Fibroblast of skin of scalp (primary cell): ENCODE data around the gene PRKCE.
"Not testable (repeated sequence)": the region's sequence is repeated elsewhere in the genome, so short reads cannot be mapped to it uniquely, and the experiment has no call there.

Source experiments
- DNase-seq: peaks from one replicate; pipeline ENCODE4 v3.0.0-alpha.2; 2013

Gene PRKCE

GRCh38 chr2:45841752-45842407 is 190.4 kb downstream of the PRKCE start:
- DNase-seq: no peak

DNA sequence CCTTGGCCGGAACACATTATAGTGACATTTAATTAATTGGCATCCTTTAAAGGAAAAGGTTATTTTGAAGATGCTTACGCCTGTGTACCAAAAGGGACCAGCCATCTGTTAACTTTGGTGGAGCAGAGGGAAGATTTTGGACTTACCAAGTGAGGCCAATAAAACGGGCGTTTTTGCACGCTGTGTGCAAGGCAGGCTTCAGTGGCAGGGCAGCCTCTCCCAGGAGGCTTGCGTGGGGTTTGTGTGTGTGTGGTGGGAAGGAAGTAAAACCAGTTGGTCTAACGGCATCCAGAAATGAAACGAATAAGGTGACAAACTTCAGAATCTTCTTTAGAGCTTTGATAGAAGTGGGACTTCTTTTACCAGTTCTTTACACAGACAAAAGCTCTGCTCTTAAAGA is 191.7 kb downstream of the PRKCE start:
- no peak for DNase-seq

DNA sequence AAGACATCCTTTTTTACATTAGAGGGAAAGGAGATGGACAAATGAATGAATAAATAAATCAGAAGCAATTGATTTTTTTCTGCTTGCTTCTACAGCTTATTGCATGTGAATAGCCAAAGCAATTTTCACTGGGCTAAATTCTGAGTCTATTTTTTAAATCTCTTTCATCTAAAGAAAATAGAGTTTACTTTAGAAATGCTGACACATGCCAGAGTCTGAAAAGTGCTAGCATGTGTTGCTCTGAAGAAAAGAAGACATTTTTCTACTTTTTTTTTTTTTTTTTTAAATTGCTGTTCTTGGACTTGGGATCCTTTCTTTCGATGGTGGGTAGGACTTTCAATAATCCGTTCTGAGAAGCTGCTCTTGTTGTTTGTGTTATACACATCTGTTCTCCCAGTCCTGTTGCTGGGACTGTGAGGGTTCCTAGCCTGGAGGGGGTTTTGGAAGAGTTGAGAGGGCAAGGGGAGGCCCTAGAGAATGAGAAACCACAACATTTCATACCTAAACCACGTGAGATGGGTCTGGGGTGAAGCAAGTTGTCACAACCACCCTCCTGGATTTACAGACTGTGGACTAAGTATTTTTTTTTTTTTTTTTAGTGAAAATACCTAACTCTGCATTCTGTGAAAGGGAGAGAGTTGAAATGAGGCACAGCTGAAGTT is 193.5 kb downstream of the PRKCE start:
- DNase-seq: no peak

- DNase-seq: no peak
Observed at GRCh38 chr2:45845566-45845965, 194.1 kb downstream of the PRKCE start.

GRCh38 chr2:45849491-45850283 is 198.2 kb downstream of the PRKCE start:
- peak; percentile 84 for DNase-seq

DNA sequence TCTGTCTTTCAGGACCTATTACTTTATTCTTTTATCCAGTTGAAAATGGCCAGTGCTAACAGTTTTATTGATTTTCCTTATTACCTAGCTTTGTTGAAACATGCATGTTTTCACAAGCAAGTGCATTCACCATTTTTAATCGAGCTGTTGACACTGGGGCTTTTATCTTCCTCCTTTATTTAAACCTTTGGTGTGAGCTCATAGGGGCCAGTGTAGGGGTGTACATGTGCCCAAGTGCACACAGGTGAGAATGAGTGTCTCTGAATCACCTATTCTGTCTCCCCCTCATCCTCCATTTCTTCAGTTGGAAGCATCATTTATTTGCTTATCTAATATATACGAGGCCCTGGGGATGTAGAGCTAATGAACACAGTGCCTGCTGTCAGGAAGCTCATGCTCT is 199.1 kb downstream of the PRKCE start:
- no peak for DNase-seq

GRCh38 chr2:45851111-45851510 is 199.6 kb downstream of the PRKCE start:
- DNase-seq: no peak

GRCh38 chr2:45851576-45852304 is 200.3 kb downstream of the PRKCE start:
- DNase-seq: peak; percentile 90

DNA sequence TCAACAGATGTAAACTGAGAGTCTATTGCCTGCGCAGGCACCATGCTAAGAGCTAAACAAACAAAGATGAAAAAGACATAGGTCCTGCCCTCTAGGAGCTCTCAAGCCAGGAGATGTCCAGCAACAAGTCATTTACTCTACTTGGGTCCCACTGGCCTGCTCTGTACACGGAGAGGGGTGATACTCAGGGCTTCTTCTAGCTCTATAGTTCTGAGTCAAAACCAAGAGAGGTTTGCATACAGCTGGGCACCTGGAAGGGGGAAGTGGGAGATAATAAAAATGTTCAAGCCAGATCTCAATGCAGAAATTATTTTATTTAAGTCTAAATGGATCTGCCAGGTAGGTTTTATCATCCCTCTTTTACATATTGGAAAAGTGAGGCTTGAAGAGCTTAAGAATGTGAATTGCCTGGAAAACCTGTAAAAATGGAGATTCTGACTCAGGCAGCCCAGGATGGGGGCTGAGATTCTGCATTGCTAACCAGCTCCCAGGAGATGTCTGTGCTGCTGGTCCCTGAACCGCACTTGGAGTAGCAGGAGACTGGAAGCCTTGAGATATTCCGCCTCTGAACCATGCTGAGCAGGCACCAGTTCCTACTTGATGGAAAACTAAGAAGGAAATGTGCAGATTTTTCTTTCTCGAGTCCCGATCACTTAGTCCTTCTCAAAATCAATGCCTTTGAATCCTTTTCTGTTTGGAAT is 201.1 kb downstream of the PRKCE start:
- DNase-seq: no peak

DNA sequence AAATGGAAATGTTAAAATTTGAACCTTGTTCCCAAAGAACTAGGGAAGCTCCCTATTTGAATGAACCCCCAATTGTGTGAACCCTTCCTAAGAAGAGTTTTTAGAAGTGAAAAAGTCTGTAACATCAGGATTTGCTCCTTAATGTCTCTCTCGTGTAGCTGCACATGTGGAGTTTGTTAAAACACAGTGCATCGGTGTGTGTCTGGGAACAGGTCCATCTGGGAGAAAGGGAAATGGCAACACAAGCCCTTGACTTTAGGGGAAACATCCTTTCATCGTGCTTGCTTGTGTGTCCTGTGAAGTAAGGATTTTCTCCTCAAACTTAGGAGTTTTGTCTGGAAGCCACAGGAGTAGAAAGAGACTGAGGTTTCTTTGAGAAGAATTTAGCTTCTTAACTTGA is 203.9 kb downstream of the PRKCE start:
- no peak for DNase-seq

DNA sequence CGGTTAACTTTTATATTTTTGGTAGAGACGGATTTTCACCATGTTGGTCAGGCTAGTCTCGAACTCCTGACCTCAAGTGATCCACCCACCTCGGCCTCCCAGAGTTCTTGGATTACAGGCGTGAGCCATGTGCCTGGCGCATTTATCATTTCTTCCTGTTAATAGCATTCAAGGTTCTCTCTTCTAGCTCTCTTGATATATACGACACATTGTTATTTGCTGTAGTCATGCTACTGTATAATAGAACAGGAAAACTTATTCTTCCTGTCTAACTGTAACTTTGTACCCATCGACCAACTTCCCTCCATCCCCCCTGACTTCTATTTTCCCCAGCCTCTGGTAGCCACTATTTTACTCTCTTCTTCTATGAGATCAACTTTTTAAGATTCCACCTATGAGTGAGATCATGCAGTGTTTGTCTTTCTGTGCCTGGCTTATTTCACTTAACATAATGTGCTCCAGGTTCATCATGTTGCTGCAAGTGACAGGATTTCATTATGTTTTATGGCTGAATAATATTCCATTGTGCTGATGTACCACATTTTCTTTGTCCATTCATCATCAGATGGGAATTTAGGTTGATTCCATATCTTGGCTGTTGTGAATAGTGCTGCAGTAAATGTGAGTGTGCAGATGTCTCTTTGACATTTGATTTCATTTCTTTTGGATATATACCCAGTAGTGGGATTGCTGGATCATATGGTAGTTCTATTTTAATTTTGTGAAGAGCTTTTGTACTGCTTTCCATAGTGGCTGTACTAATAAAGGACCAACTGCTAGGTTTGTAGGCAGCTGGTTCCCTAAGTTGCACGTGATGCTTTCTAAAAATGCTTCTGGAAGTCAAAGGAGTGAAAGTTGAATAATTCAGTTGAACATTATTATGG is 205.2 kb downstream of the PRKCE start:
- DNase-seq: no peak

GRCh38 chr2:45857275-45857609 is 205.8 kb downstream of the PRKCE start:
- no peak for DNase-seq

DNA sequence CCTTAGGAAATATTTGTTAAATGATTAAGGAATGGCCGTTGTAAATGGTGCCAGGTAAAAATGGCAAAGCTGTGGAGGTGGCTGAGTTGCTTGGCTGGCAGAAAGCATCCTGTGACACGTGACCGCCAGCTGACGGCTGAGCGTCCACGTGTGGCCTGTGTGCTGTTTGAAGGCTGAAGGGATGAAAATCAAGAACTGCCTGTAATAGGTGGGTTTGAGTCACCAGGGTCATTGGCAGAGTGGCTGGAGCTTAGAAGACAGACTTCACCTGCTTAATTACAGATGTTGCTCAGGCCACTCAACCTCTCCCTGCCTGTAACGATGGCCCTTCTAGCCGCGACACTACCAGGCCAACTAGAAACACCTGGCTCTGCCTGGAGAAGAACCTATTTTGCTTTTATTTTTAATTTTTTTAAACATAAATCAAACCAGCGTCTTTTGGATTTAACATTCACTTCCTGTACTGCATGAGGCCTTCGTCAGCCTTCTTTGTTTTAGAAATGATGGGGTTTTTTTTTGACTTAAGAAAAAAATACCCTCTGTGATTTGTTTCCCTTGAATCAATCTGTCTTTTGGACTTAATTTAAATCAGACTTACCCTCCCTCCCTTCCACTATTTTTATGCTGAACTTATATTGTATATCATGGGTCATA is 206.5 kb downstream of the PRKCE start:
- no peak for DNase-seq

DNA sequence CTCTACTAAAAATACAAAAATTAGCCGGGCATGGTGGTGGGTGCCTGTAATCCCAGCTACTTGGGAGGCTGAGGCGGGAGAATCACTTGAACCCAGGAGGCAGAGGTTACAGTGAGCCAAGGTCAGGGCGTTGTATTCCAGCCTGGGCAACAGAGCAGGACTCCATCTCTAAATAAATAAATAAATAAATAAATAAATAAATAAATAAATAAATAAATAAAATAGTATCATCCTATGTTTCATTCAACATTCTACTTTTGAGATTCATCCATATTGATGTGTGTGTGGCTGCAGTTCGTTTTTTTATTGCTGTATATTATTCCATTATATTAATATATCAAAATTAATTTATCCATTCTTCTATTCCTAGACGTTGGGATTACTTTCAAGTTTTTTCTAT is 207.4 kb downstream of the PRKCE start:
- DNase-seq: not testable (repeated sequence)

DNA sequence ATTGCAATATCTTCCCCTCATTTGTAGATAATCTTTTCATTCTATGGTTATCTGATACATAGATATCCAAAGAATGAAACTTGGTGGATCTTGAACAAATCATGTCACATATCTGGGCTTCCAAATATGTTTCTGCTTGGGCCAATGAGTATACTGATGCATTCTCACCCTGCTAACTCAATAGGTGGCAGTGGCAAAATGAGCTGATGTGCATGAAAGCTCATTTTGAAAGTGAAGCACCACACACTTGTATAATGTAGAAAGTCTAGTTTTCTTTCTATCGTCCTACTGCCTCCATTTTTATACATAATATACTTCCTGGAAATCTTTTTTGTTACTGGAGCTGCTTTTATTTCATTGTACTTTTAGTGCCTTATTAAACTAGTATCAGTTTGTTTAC is 208.2 kb downstream of the PRKCE start:
- DNase-seq: no peak

GRCh38 chr2:45860136-45861121 is 209.0 kb downstream of the PRKCE start:
- DNase-seq: peak; percentile 63

- no peak for DNase-seq
Observed at GRCh38 chr2:45862843-45863242, 211.4 kb downstream of the PRKCE start.

DNA sequence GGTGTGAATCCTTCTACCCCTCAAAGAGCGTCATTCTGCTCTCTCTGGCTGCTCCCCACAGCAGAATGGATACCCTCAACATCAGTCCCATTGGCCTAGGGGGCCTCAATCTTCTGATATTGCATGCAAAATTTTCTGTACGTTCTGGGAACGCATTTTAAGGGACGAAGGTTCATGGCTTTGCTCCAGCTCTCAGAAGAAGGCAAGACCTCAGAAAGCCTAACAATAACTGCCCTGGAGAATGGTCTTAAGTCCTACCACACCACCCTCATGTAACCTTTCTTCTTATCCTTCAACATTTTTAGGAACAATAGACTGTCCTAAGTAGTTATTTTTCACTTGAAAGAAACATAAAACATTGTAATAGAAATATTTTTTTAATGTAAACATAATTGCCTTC is 212.6 kb downstream of the PRKCE start:
- DNase-seq: no peak

DNA sequence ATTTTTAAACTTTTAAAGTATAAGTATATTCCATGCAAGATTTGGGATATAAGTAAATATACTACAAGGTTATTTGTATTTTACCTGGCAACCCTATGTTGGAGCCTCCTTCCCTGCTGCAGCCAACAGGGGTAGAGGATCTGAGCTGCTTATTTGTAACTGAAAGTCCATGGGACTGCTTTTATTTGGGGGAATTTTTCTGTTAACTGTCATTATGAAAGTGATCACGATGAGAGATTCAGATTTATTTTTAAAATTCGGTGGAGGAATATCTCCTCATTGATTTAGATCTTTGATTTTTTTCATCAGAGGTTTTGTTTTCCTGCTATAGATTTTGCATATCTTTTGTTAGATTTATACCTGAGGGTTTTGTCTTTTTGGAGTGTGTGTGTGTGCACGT is 215.9 kb downstream of the PRKCE start:
- no peak for DNase-seq

- no peak for DNase-seq
Observed at GRCh38 chr2:45867800-45868199, 216.3 kb downstream of the PRKCE start.
